NCI-H446 (cell line): Measurements from ENCODE around the gene NOS3.

ENCODE experiments used
- DNase-seq, 2 experiments: peaks; one replicate each; lab custom pipeline; 2025; lab: John Stamatoyannopoulos, UW

Gene NOS3

GRCh38 chr7:150990416-150991186 lies at the start of gene NOS3:
TSS of gene NOS3 (plus strand) at chr7:150991017. CDS start at chr7:150993804, 2,787 bp downstream.
- DNase-seq, result no peak

GRCh38 chr7:150941351-150942000 lies 49.3 kb upstream of the NOS3 start:
- DNase-seq, result no peak

GRCh38 chr7:150942001-150942590 lies 48.7 kb upstream of the NOS3 start:
- DNase-seq, result no peak

- no peak for DNase-seq
Observed at GRCh38 chr7:150942591-150943452, 48.0 kb upstream of the NOS3 start.

- no peak for DNase-seq
Observed at GRCh38 chr7:150943453-150943814, 47.4 kb upstream of the NOS3 start.

GRCh38 chr7:150944066-150945042 lies 46.5 kb upstream of the NOS3 start:
- DNase-seq, result no peak

- no peak for DNase-seq
Observed at GRCh38 chr7:150945171-150945852, 45.5 kb upstream of the NOS3 start.

GRCh38 chr7:150945853-150946420 lies 44.9 kb upstream of the NOS3 start:
- no peak for DNase-seq

- DNase-seq, result no peak
Observed at GRCh38 chr7:150946421-150947240, 44.2 kb upstream of the NOS3 start.

GRCh38 chr7:150947241-150947745 lies 43.5 kb upstream of the NOS3 start:
- no peak for DNase-seq

GRCh38 chr7:150947761-150948651 lies 42.8 kb upstream of the NOS3 start:
- no peak for DNase-seq

- DNase-seq, result no peak
Observed at GRCh38 chr7:150948791-150949251, 42.0 kb upstream of the NOS3 start.

- DNase-seq, result no peak
Observed at GRCh38 chr7:150949564-150949963, 41.3 kb upstream of the NOS3 start.

- no peak for DNase-seq
Observed at GRCh38 chr7:150949971-150950491, 40.8 kb upstream of the NOS3 start.

GRCh38 chr7:150950496-150951180 lies 40.2 kb upstream of the NOS3 start:
- DNase-seq, result no peak

GRCh38 chr7:150951181-150951520 lies 39.7 kb upstream of the NOS3 start:
- DNase-seq, result no peak

- no peak for DNase-seq
Observed at GRCh38 chr7:150951521-150951920, 39.3 kb upstream of the NOS3 start.
